ENCODE data around the gene ZNF568. TPM values are rescaled to one million over a fixed set of nuclear protein-coding genes. Genes with fewer than 3 reads are reported as not detected.

ZNF568 gene
- 8.2 and 10.0 TPM in 2 replicates for total RNA-seq (2014; rRNA removed; shearing (Covaris generic))

GRCh38 chr19:36915992-36916830, at the start of gene ZNF568, which contains the start of gene ZNF829:
TSS of gene ZNF568 (plus strand) at chr19:36916332. CDS start at chr19:36922771, 6,439 bp downstream.
TSS of gene ZNF829 (minus strand) at chr19:36916291. CDS start at chr19:36915167, 1,124 bp downstream.
- peak; percentile 76 for DNase-seq (ENCODE audit: low spot score)

- DNase-seq (ENCODE audit: low spot score), result no peak
Measured at GRCh38 chr19:36876993-36877938, 38.9 kb upstream of the ZNF568 start.

GRCh38 chr19:36891768-36892357, 24.3 kb upstream of the ZNF568 start:
- DNase-seq (ENCODE audit: low spot score), result no peak

GRCh38 chr19:36894849-36895383, 21.2 kb upstream of the ZNF568 start:
- no peak for DNase-seq (ENCODE audit: low spot score)

GRCh38 chr19:36898422-36898821, 17.7 kb upstream of the ZNF568 start:
- DNase-seq (ENCODE audit: low spot score), result no peak

GRCh38 chr19:36916991-36917390, 859 bp downstream of the ZNF568 start:
- peak; percentile 2 for DNase-seq (ENCODE audit: low spot score)

- DNase-seq (ENCODE audit: low spot score), result no peak
Measured at GRCh38 chr19:36918090-36918489, 2.0 kb downstream of the ZNF568 start.

- no peak for DNase-seq (ENCODE audit: low spot score)
Measured at GRCh38 chr19:36931684-36932083, 15.6 kb downstream of the ZNF568 start.

GRCh38 chr19:36939153-36939552, 23.0 kb downstream of the ZNF568 start:
- no peak for DNase-seq (ENCODE audit: low spot score)

GRCh38 chr19:36950335-36951119, 34.4 kb downstream of the ZNF568 start:
- DNase-seq (ENCODE audit: low spot score), result no peak

- no peak for DNase-seq (ENCODE audit: low spot score)
Measured at GRCh38 chr19:36962346-36962745, 46.2 kb downstream of the ZNF568 start.

- no peak for DNase-seq (ENCODE audit: low spot score)
Measured at GRCh38 chr19:36963280-36963679, 47.1 kb downstream of the ZNF568 start.

- no peak for DNase-seq (ENCODE audit: low spot score)
Measured at GRCh38 chr19:36972571-36972970, 56.4 kb downstream of the ZNF568 start.

GRCh38 chr19:36973021-36973843, 57.1 kb downstream of the ZNF568 start:
- DNase-seq (ENCODE audit: low spot score), result no peak

- no peak for DNase-seq (ENCODE audit: low spot score)
Measured at GRCh38 chr19:36973844-36974195, 57.7 kb downstream of the ZNF568 start.

GRCh38 chr19:36986131-36986530, 70.0 kb downstream of the ZNF568 start:
- DNase-seq (ENCODE audit: low spot score), result no peak

- DNase-seq (ENCODE audit: low spot score), result no peak
Measured at GRCh38 chr19:36986601-36987000, 70.5 kb downstream of the ZNF568 start.

GRCh38 chr19:36987091-36987490, 71.0 kb downstream of the ZNF568 start:
- no peak for DNase-seq (ENCODE audit: low spot score)

GRCh38 chr19:36997152-36997842, 81.2 kb downstream of the ZNF568 start:
- no peak for DNase-seq (ENCODE audit: low spot score)

Data from A172 (cell line).